ENCODE results near the gene MED12L.

MED12L gene

DNA sequence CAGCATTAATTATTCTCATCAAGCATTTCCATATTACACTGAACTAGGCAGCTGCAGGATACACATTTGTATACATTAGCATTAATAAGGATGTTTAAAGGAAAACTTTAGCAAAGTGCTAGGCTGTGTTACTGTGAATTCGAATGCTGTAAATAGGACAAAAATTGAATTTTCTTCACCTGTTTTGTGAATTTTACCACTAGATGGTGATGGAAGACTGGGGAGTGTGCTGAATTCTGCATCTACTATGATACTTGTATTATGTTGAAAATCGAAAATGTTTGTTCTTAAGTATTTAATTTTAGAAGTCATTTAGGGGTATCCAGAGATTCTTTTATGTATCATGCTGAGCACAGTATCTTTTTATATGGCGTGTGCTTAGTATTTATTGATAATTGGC is 205.2 kb downstream of the MED12L start:
- no peak for DNase-seq
- TF ChIP-seq, protein P1, sequence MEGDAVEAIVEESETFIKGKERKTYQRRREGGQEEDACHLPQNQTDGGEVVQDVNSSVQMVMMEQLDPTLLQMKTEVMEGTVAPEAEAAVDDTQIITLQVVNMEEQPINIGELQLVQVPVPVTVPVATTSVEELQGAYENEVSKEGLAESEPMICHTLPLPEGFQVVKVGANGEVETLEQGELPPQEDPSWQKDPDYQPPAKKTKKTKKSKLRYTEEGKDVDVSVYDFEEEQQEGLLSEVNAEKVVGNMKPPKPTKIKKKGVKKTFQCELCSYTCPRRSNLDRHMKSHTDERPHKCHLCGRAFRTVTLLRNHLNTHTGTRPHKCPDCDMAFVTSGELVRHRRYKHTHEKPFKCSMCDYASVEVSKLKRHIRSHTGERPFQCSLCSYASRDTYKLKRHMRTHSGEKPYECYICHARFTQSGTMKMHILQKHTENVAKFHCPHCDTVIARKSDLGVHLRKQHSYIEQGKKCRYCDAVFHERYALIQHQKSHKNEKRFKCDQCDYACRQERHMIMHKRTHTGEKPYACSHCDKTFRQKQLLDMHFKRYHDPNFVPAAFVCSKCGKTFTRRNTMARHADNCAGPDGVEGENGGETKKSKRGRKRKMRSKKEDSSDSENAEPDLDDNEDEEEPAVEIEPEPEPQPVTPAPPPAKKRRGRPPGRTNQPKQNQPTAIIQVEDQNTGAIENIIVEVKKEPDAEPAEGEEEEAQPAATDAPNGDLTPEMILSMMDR (IDR thresholded peaks at IDR 0.05; ENCODE audit: low read depth, low read length) = peak; percentile 41; the same call in 1 of the 2 replicates
- no peak overlapping the region for H3K4me3 ChIP-seq (ENCODE audit: low read depth, low read length)
- no peaks in the 10 kb centered on the region for H3K4me1 ChIP-seq
- H3K27me3 ChIP-seq = no peaks in the 10 kb centered on the region
- no peaks in the 10 kb centered on the region for H3K9me3 ChIP-seq
- no peaks in the 10 kb centered on the region for H3K36me3 ChIP-seq

DNA sequence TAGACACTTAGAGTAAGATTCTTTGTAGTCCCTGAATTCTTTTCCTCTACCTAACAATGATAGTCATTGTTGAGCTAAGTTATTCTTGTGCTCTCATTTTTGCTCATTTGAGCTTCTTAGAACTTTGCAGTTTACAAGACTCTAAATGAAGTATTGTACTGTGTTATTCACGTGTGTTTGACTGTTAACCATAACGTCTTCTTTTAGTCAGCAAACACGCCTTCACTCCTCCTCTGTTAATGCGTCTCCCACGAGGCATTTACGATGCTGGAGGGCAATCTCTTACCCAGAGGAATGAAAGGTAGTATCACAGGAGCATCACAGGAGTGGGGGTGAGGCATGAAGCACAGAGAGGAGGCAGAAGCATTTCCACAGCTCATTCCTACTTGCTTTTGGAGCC is 207.7 kb downstream of the MED12L start:
- Histone ChIP-seq H3K27me3 (no peaks in the 10 kb centered on the region), H3K36me3 (no peaks in the 10 kb centered on the region), H3K4me3 (ENCODE audit: low read depth, low read length) (no peak overlapping the region), H3K4me1 (no peaks in the 10 kb centered on the region; the same call in 1 of the 2 replicates), H3K9me3 (no peaks in the 10 kb centered on the region)
- TF ChIP-seq, protein P1 (IDR thresholded peaks at IDR 0.05; ENCODE audit: low read depth, low read length) = no peak
- DNase-seq = no peak

DNA sequence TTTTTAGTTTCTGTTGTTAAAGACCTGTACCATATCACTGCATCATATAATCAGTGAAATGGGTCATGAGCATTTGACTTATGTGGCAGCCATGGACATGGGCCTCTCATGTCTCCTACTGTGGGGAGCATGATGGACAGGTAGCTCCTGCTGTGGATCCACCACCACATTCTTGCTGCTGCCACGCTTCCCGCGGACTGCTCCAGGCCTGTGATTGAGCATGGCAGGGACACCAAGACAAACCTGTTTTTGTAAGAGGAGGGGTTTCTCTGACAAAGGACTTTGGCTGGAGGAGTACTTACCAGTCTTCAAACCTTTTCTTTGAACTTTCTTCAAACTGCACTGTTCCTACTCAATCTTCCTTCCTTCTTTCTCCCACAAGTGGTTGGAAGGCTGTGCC is 210.8 kb downstream of the MED12L start:
- no peak overlapping the region for H3K4me3 ChIP-seq (ENCODE audit: low read depth, low read length)
- TF ChIP-seq, protein P1 (IDR thresholded peaks at IDR 0.05; ENCODE audit: low read depth, low read length) = no peak
- H3K27me3 ChIP-seq = no peaks in the 10 kb centered on the region
- no peaks in the 10 kb centered on the region for H3K36me3 ChIP-seq
- no peaks in the 10 kb centered on the region; the same call in 1 of the 2 replicates for H3K4me1 ChIP-seq
- no peak for DNase-seq
- no peaks in the 10 kb centered on the region for H3K9me3 ChIP-seq

DNA sequence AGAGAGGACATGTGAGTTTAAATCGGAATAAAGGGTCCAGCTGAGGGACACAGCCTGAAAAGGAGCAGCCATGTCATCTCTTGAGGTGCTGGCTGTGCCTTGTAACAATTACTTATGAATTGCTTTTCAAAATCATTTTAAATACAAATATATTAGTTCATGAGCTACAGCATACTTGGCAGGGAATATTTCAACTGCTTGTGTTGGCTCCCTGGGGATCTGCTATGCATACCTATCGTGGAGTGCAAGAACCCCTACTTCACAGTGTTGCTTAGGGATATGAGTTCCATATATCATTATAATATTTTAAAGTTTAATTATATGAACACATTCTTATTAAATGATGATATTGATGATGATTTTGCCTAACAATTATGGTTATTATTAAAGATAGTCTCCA is 212.0 kb downstream of the MED12L start:
- no peaks in the 10 kb centered on the region; the same call in 1 of the 2 replicates for H3K4me1 ChIP-seq
- H3K4me3 ChIP-seq (ENCODE audit: low read depth, low read length) = no peak overlapping the region
- H3K27me3 ChIP-seq = no peaks in the 10 kb centered on the region
- H3K9me3 ChIP-seq = no peaks in the 10 kb centered on the region
- TF ChIP-seq, protein P1 (IDR thresholded peaks at IDR 0.05; ENCODE audit: low read depth, low read length) = no peak
- no peak for DNase-seq
- no peaks in the 10 kb centered on the region for H3K36me3 ChIP-seq

DNA sequence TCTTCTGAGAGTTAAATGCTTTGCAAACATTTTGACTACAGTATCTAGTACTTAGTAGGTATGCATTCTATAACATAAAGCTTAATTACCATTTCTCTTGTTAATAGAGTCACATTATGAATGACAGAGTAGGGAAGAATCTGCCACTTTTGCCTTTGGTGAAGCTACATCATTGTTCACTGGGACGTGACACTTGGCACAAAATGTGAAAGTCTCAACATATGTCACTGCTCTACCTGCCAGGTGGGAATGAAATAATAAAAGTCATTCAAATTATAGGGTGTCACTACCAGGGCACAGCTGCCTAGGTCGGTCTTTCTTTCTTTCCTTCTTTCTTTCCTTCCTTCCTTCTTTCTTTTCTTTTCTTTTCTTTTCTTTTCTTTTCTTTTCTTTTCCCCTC is 213.5 kb downstream of the MED12L start:
- H3K4me3 ChIP-seq (ENCODE audit: low read depth, low read length) = no peak overlapping the region
- no peaks in the 10 kb centered on the region for H3K9me3 ChIP-seq
- no peaks in the 10 kb centered on the region for H3K27me3 ChIP-seq
- TF ChIP-seq, protein P1 (IDR thresholded peaks at IDR 0.05; ENCODE audit: low read depth, low read length) = no peak
- DNase-seq = no peak
- no peaks in the 10 kb centered on the region; the same call in 1 of the 2 replicates for H3K4me1 ChIP-seq
- no peaks in the 10 kb centered on the region for H3K36me3 ChIP-seq

DNA sequence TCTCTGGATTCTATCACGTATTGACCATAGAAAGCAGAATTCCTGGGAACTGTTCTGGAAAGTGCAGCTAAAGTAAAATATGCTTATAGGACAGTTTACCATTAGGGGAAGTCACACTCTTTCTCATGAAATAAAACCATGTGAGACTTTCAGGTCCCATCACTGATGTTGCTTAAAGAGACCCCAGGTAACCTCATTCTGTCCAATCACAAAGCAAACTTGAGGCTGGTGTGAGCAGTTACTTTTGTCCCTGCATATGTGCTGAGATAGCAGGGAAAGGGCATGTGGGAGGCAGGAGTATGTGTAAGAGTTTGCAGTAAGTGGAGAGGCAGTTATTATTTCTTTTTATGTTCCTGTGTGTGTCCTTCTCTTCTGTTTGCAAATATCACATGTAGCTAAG is 215.1 kb downstream of the MED12L start:
- Histone ChIP-seq H3K4me1 (no peaks in the 10 kb centered on the region; the same call in 1 of the 2 replicates), H3K27me3 (no peaks in the 10 kb centered on the region), H3K9me3 (no peaks in the 10 kb centered on the region), H3K4me3 (ENCODE audit: low read depth, low read length) (no peak overlapping the region), H3K36me3 (no peaks in the 10 kb centered on the region)
- TF ChIP-seq, protein P1 (IDR thresholded peaks at IDR 0.05; ENCODE audit: low read depth, low read length) = no peak
- DNase-seq = no peak
